HG03469 (cell line): Measurements from ENCODE around the gene OR2J2.
"Not testable (repeated sequence)": the region's sequence is repeated elsewhere in the genome, so short reads cannot be mapped to it uniquely, and the experiment has no call there.

ENCODE experiments used
- ATAC-seq: cut with Tn5 transposase; IDR thresholded peaks from one replicate; pipeline ENCODE4 v1.9.1; 2021; ENCODE audit warnings: mild to moderate bottlenecking, moderate library complexity, moderate number of reproducible peaks; ENCODE audit not compliant: unreplicated experiment

Gene OR2J2

DNA sequence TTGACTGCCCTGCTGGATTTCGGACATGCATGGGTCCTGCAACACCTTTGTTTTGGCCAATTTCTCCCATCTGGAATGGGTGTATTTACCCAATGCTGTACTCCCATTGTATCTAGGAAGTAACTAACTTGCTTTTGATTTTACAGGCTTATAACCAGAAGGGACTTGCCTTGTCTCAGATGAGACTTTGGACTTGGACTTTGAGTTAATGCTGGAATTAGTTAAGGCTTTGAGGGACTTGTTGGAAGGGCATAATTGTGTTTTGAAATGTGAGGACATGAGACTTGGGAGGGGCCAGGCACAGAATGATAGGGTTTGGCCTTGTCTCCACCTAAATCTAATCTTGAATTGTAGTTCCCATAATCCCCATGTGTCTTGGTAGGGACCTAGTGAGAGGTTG, 47.3 kb downstream of the OR2J2 start:
- ATAC-seq: not testable (repeated sequence)
